Astrocyte of the spinal cord (primary cell): Measurements from ENCODE around the gene ZDHHC6.
A peak's percentile ranks its signal among the peaks of the same experiment; 100 is the strongest.

Experiments
- DNase-seq: peaks from one replicate; pipeline ENCODE4 v3.0.0; 2011; ENCODE audit warnings: low read depth, low spot score
- H3K4me3 ChIP-seq: 2 replicates; pipeline ENCODE4 v1.5.1; 2011; ENCODE audit warnings: low read depth, mild to moderate bottlenecking, low read length, moderate library complexity
- in situ Hi-C: cut with HindIII; loops from 2 replicates; pipeline ENCODE4 v1.10.0; 2017; ENCODE audit warnings: low sequenced_read_pairs
- TF ChIP-seq, protein P1 (sequence below): IDR thresholded peaks from 2 replicates; pipeline ENCODE4 v1.5.1; 2012; ENCODE audit warnings: low read depth, mild to moderate bottlenecking, low read length, inconsistent platforms

ZDHHC6 gene

DNA sequence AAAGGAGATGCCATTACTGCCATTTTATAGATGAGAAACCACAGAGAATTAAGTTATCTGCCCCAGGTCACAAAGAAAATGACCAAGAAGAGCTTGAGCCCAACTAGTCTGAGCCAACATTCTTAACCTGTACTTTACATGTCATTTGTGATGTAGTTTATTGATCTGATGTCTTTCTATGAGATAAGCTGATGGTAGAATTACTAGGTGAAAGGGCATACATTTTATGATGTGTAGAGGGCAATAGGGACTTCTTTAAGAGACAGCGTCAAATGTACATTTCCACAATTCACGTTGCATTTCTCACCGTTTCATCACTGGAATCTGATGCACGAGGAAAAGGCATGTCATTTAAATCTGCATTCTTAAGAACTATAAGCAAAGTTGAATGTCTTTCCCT is 61.5 kb downstream of the ZDHHC6 start:
- in situ Hi-C loops = no loop called here
- TF ChIP-seq, protein P1, sequence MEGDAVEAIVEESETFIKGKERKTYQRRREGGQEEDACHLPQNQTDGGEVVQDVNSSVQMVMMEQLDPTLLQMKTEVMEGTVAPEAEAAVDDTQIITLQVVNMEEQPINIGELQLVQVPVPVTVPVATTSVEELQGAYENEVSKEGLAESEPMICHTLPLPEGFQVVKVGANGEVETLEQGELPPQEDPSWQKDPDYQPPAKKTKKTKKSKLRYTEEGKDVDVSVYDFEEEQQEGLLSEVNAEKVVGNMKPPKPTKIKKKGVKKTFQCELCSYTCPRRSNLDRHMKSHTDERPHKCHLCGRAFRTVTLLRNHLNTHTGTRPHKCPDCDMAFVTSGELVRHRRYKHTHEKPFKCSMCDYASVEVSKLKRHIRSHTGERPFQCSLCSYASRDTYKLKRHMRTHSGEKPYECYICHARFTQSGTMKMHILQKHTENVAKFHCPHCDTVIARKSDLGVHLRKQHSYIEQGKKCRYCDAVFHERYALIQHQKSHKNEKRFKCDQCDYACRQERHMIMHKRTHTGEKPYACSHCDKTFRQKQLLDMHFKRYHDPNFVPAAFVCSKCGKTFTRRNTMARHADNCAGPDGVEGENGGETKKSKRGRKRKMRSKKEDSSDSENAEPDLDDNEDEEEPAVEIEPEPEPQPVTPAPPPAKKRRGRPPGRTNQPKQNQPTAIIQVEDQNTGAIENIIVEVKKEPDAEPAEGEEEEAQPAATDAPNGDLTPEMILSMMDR = no peak
- no peak overlapping the region for H3K4me3 ChIP-seq
- no peak for DNase-seq

DNA sequence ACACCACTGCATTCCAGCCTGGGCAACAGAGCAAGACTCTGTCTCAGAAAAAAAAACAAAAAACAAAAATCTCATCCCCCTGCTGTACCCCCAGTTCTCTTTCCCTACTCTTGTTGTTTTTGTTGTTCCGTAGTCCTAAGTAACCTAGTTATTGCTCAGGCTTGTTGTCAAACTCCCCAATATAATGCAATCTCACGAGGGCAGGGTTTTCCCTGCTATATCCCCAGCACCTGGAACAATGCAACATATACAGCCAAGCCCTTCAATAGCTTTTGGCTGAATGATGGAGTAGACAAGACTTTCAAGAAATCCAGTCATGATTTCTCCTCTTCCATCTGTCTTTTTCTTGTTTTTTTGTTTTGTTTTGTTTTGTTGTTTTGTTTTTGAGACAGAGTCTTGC is 62.6 kb downstream of the ZDHHC6 start:
- DNase-seq = no peak
- TF ChIP-seq, protein P1 = no peak
- in situ Hi-C loops = no loop called here
- H3K4me3 ChIP-seq = no peak overlapping the region

DNA sequence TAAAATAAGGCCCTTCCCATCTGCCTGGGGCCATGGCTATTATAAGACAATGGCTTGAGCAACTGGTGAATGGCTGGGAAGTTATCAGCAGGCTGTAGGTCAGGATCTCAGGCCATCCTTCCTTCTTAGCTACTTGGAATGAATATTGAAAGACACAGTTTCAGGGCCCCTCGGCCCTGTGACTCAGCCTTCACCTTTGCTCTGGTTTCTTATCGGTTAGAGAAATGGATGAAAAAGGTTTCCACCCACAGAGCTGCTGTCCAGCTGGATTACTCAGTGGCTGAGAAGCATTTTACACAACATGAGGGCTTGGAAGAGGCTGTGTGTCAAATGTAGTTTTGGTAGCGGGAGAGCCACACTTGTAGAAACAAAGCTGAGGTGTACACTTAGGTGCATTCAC is 63.4 kb downstream of the ZDHHC6 start:
- DNase-seq = peak; percentile 54
- H3K4me3 ChIP-seq = no peak overlapping the region
- in situ Hi-C loops = no loop called here
- TF ChIP-seq, protein P1 = no peak

DNA sequence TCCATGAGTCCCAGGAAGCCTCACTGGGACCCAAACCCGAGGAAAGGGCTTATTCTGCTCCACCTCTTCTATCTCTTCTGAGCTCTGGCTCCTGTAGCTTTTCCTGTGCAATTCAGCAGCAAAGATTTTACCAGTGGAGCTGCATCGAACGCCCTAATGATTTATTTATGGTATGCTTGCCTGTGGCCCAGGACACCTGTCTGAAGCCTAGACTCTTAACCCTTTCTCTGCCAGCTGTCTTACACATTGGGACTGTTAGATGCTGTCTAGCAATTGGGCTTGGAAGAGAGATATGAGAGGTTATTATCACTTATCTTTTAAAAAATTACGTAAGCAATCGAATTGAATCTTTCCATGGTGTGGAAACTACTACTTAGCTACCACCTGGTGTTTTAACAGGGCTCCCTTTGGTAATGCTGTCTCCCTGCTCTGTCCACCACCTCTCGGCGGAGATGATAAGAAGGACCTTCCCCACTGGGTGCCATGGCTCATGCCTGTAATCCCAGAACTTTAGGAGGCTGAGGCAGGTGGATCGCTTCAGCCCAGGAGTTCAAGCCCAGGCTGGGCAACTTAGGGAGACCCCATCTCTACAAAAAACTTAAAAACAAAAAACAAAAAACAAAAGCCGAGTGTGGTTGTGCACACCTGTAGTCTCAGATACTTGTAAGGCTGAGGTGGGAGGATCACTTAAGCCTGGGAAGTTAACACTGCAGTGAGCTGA is 64.0 kb downstream of the ZDHHC6 start:
- TF ChIP-seq, protein P1 = no peak
- DNase-seq = no peak
- H3K4me3 ChIP-seq = no peak overlapping the region
- in situ Hi-C loops = no loop called here
